Right ventricle myocardium superior (tissue), 1 donor: ENCODE data around the gene UGT3A2. TPM values are rescaled to one million over a fixed set of nuclear protein-coding genes. Genes with fewer than 3 reads are reported as not detected.
"Not testable (repeated sequence)": the region's sequence is repeated elsewhere in the genome, so short reads cannot be mapped to it uniquely, and the experiment has no call there.

Experiments used
- ATAC-seq: fragments of 200-7000 bp; cut with Tn5 transposase; one replicate; pipeline ENCODE4 v1.9.1; 2020; ENCODE audit warnings: mild to moderate bottlenecking; ENCODE audit not compliant: poor library complexity
- DNase-seq: peaks from one replicate; pipeline ENCODE4 v3.0.0-alpha.2; 2020
- intact Hi-C: fragments of 100-400 bp; cut with DNase I; formaldehyde crosslinking; loops from one replicate; pipeline ENCODE4 v1.11.2; 2022
- total RNA-seq: library from RNA; stranded (reverse); fragmentation: NEBNext Ultra II Directional; extraction: Animal tissue kit (Norgen Biotek cat#: 25700); gene quantifications from one replicate; pipeline ENCODE4 v1.2.1, GENCODE V29; 2021
- donor health status: DM: no; HTN: yes; CAD: no; lungs with severe emphysema.

UGT3A2 gene
- total RNA-seq, 1 donor from 2014 or later, result not detected

GRCh38 chr5:36022246-36022645 is 44.4 kb downstream of the UGT3A2 start:
- DNase-seq, ATAC-seq, intact Hi-C loops: not testable (repeated sequence)

GRCh38 chr5:36019584-36019983 is 47.1 kb downstream of the UGT3A2 start:
- not testable (repeated sequence) for DNase-seq

GRCh38 chr5:36017622-36018021 is 49.1 kb downstream of the UGT3A2 start:
- ATAC-seq (no peak), DNase-seq (no peak)
- intact Hi-C loops, result no loop called here

More at GRCh38 chr5:36019584-36019983, 47.1 kb downstream of the UGT3A2 start:
- ATAC-seq, intact Hi-C loops: not testable (repeated sequence)

DNA sequence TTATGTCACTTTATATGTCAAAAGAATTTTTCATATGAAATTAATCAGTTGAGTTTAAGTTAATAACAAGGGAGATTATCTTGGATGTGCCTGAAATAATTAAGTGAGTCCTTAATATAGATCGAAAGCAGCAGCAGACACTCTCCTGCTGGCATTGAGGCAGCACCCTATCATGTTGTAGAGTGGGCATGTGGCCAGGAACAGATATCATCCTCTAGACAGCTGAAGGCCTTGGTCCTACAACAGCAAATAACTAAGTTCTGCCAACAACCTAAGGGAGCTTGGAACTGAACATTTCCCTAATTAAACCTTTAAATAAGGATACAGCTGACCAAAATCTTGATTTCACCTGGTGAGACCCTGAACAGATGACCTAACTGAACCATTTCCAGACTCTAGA is 49.7 kb downstream of the UGT3A2 start:
- no peak for DNase-seq
- peak; percentile 75 for ATAC-seq
- intact Hi-C loops, result no loop called here

- ATAC-seq (no peak), DNase-seq (no peak)
- intact Hi-C loops, result no loop called here
These were observed 53.5 kb downstream of the UGT3A2 start for GRCh38 chr5:36013182-36013581.

GRCh38 chr5:36009698-36010097 is 57.0 kb downstream of the UGT3A2 start:
- ATAC-seq, result no peak
- intact Hi-C loops, result no loop called here
- no peak for DNase-seq

- ATAC-seq, result no peak
- DNase-seq, result no peak
- intact Hi-C loops, result no loop called here
These were observed 59.3 kb downstream of the UGT3A2 start for GRCh38 chr5:36007366-36007765.

- intact Hi-C loops, result no loop called here
- no peak for DNase-seq
- no peak for ATAC-seq
These were observed 60.5 kb downstream of the UGT3A2 start for GRCh38 chr5:36006163-36006562.

DNA sequence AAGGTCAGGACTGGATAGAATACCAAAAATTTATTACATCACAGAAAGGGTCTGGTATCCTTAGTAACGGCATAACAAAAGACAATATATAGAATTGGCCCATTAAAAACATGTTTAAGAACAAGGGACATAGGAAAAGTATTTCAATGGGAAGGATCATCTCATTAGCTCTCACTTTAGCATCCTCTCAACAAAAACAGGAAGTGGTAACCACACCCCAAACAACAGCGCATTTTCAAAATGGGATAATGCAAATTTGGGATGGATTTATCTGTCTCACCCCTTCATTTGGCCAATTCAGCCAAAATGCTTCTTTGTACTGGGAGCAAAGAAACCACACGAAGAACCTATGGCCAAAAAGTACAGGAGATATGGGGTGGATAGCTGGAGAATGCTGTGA is 65.7 kb downstream of the UGT3A2 start:
- DNase-seq, result no peak
- intact Hi-C loops, result no loop called here
- ATAC-seq, result no peak

GRCh38 chr5:35999547-35999946 is 67.1 kb downstream of the UGT3A2 start:
- intact Hi-C loops, result no loop called here
- ATAC-seq (no peak), DNase-seq (no peak)

DNA sequence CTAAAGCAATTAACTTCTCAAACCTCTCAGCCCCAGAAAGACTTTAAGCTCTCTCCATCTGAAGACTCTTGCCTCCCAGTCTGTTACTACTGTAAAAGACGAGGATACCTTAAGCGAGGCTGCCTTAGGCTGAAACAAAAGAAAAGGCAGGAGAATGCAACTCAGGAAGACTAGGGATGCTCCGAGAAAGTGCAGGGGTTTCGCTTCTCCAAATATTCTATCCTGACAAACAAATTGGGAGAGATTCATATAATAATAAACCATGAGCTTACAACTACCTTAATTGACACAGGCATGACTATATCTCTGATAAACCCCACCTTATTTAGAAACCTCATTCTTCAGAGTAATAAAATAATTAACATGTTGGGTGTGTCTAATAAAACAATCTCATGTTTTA is 70.6 kb downstream of the UGT3A2 start:
- intact Hi-C loops, result no loop called here
- ATAC-seq (no peak), DNase-seq (no peak)

- intact Hi-C loops, result no loop called here
- DNase-seq (no peak), ATAC-seq (no peak)
These were observed 75.6 kb downstream of the UGT3A2 start, which contains the start of gene UGT3A1 for GRCh38 chr5:35990941-35991611. UGT3A1 (minus strand) TSS chr5:35991390; CDS start chr5:35991240, 150 bp downstream.

- intact Hi-C loops, result no loop called here
- DNase-seq, result no peak
- ATAC-seq, result no peak
These were observed 76.2 kb downstream of the UGT3A2 start for GRCh38 chr5:35990520-35990919.

- intact Hi-C loops, result no loop called here
- ATAC-seq (no peak), DNase-seq (no peak)
These were observed 78.2 kb downstream of the UGT3A2 start for GRCh38 chr5:35988529-35988928.

GRCh38 chr5:35987776-35988175 is 78.9 kb downstream of the UGT3A2 start:
- no peak for ATAC-seq
- intact Hi-C loops, result no loop called here
- DNase-seq, result no peak

Other genes starting within 250 kb of the UGT3A2 start
- 0.67 TPM for gene IL7R, start 210.0 kb downstream of the UGT3A2 start, total RNA-seq
- gene CAPSL, start 128.3 kb downstream of the UGT3A2 start, total RNA-seq, result not detected
- gene UGT3A1, start 75.5 kb downstream of the UGT3A2 start, total RNA-seq, result not detected
- 9.5 TPM for gene LMBRD2, start 85.0 kb upstream of the UGT3A2 start, total RNA-seq
- 4.7 TPM for gene SKP2, start 85.2 kb upstream of the UGT3A2 start, total RNA-seq
- 37.3 TPM for gene NADK2, start 175.0 kb upstream of the UGT3A2 start, total RNA-seq
- 0.38 TPM for gene RANBP3L, start 235.0 kb upstream of the UGT3A2 start, total RNA-seq